Lower leg skin (tissue), 3 donors: ENCODE data around the gene AMER2.

Experiments used
- CTCF ChIP-seq, 3 donors: fragments of 450-650 bp; IDR thresholded peaks; one replicate each; pipeline ENCODE4 v1.5.1; 2016; ENCODE audit warnings: antibody characterized with exemption in 3 of 3, mild to moderate bottlenecking in 3 of 3, moderate library complexity in 2 of 3
- POLR2A ChIP-seq, 2 donors: fragments of 450-650 bp; IDR thresholded peaks; one replicate each; pipeline ENCODE4 v1.6.1; 2016 to 2017; ENCODE audit warnings: antibody characterized with exemption in 2 of 2, mild to moderate bottlenecking in 1 of 2, moderate library complexity in 1 of 2

DNA sequence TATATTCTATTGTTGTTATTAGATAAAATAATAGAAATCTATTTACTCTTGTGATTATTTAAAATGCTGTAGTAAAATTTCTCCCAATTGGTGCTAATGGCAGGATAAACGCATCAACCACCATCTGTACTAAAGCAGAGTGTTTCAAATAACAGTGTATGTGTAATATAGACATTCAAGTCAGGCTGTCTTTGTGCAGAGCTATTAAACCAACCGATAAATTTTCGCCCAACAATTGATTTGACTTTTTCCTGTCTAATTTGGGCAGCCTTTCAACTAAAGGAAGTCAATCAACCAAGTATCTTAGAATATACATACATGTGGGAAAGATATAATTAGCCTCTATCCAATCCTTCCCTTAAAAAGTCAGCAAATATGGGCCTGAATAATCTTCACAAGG is 5.8 kb downstream of the AMER2 start:
- TF ChIP-seq CTCF (IDR thresholded peaks at IDR 0.05): no peak
- no peak for TF ChIP-seq POLR2A (IDR thresholded peaks at IDR 0.05)
